ENCODE results near the gene PROX2. TPM values are rescaled to one million over a fixed set of nuclear protein-coding genes. Genes with fewer than 3 reads are reported as not detected.

Gene PROX2
- total RNA-seq, 1 donor from 2014 or later = not detected

DNA sequence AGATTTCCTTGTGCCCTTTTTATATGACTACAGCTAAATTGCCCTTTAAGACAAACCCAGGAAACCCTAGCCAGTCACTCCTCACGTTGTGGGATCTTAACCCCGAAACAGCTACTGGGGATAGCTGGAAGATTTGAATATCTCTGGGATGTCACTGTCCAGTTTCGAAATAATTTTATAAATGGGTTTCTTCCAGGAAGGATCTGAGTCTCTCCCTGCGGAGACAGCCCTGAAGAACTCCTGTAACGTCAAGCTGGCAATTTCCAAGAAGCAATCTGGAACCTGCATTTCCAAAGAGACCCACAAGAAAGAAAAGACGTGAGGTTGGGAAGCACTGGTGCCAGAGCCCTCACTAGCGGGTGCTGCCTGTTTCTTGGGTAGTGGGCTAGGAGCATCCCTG, 20.9 kb downstream of the PROX2 start:
- H3K4me3 ChIP-seq = no peak overlapping the region
- no peaks in the 10 kb centered on the region for H3K27me3 ChIP-seq
- no peaks in the 10 kb centered on the region for H3K9me3 ChIP-seq
- TF ChIP-seq, protein P1, sequence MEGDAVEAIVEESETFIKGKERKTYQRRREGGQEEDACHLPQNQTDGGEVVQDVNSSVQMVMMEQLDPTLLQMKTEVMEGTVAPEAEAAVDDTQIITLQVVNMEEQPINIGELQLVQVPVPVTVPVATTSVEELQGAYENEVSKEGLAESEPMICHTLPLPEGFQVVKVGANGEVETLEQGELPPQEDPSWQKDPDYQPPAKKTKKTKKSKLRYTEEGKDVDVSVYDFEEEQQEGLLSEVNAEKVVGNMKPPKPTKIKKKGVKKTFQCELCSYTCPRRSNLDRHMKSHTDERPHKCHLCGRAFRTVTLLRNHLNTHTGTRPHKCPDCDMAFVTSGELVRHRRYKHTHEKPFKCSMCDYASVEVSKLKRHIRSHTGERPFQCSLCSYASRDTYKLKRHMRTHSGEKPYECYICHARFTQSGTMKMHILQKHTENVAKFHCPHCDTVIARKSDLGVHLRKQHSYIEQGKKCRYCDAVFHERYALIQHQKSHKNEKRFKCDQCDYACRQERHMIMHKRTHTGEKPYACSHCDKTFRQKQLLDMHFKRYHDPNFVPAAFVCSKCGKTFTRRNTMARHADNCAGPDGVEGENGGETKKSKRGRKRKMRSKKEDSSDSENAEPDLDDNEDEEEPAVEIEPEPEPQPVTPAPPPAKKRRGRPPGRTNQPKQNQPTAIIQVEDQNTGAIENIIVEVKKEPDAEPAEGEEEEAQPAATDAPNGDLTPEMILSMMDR (IDR thresholded peaks at IDR 0.05) = no peak
- DNase-seq (ENCODE audit: low spot score in 2 of 2) = no peak
- H3K4me1 ChIP-seq = peaks cover 0 to 12% of the 10 kb centered on the region in 2 donors
- H3K27ac ChIP-seq = no peak overlapping the region
- H3K36me3 ChIP-seq = no peaks in the 10 kb centered on the region
- intact Hi-C loops (cut with DNase I) = no loop called here

GRCh38 chr14:74853581-74853980, 22.4 kb downstream of the PROX2 start:
- no peaks in the 10 kb centered on the region for H3K27me3 ChIP-seq
- TF ChIP-seq, protein P1 (IDR thresholded peaks at IDR 0.05) = no peak
- intact Hi-C loops (cut with DNase I) = no loop called here
- H3K27ac ChIP-seq = no peak overlapping the region
- H3K4me3 ChIP-seq = no peak overlapping the region
- no peaks in the 10 kb centered on the region for H3K36me3 ChIP-seq
- H3K9me3 ChIP-seq = no peaks in the 10 kb centered on the region
- H3K4me1 ChIP-seq = peaks cover 0 to 12% of the 10 kb centered on the region in 2 donors
- DNase-seq (ENCODE audit: low spot score in 2 of 2) = no peak

- Histone ChIP-seq H3K36me3 (no peaks in the 10 kb centered on the region), H3K4me1 (peaks cover 0 to 12% of the 10 kb centered on the region in 2 donors), H3K27ac (no peak overlapping the region), H3K9me3 (no peaks in the 10 kb centered on the region), H3K27me3 (no peaks in the 10 kb centered on the region), H3K4me3 (no peak overlapping the region)
- intact Hi-C loops (cut with DNase I) = no loop called here
- DNase-seq (ENCODE audit: low spot score in 2 of 2) = no peak
- TF ChIP-seq, protein P1 (IDR thresholded peaks at IDR 0.05) = no peak
These were observed 22.9 kb downstream of the PROX2 start for GRCh38 chr14:74852922-74853530.

DNA sequence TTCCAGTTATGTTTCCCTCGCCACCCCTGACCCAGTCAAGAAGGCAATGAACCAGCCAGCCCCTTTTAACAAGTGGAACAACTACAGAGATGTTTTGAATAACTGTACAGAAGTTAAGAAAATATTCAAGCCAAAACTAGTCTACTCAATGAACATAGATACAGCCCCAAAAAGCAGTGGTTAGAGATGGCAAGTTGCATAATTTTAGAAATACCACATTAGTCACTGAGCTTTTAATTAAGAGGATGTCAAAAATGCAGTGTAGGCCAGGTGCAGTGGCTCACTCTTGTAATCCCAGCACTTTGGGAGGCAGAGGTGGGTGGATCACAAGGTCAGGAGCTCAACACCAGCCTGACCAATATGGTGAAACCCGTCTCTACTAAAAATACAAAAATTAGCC, 27.2 kb downstream of the PROX2 start:
- H3K4me3 ChIP-seq = no peak overlapping the region
- peaks cover 0 to 12% of the 10 kb centered on the region in 2 donors for H3K4me1 ChIP-seq
- no peak overlapping the region for H3K27ac ChIP-seq
- no peaks in the 10 kb centered on the region for H3K36me3 ChIP-seq
- no peaks in the 10 kb centered on the region for H3K27me3 ChIP-seq
- TF ChIP-seq, protein P1 (IDR thresholded peaks at IDR 0.05) = no peak
- H3K9me3 ChIP-seq = no peaks in the 10 kb centered on the region
- DNase-seq (ENCODE audit: low spot score in 2 of 2) = no peak
- intact Hi-C loops (cut with DNase I) = no loop called here

GRCh38 chr14:74846968-74847665, 28.8 kb downstream of the PROX2 start:
- no peak overlapping the region for H3K27ac ChIP-seq
- no peaks in the 10 kb centered on the region for H3K36me3 ChIP-seq
- intact Hi-C loops (cut with DNase I) = no loop called here
- no peaks in the 10 kb centered on the region for H3K27me3 ChIP-seq
- no peak overlapping the region for H3K4me3 ChIP-seq
- DNase-seq (ENCODE audit: low spot score in 2 of 2) = no peak
- no peaks in the 10 kb centered on the region for H3K4me1 ChIP-seq
- TF ChIP-seq, protein P1 (IDR thresholded peaks at IDR 0.05) = no peak
- no peaks in the 10 kb centered on the region for H3K9me3 ChIP-seq

Measured in ascending aorta (tissue), 2 donors.